Inferior parietal cortex (tissue), 1 donor: ENCODE data around the gene TAC3.
"Not testable (repeated sequence)": the region's sequence is repeated elsewhere in the genome, so short reads cannot be mapped to it uniquely, and the experiment has no call there.

Experiments
- DNase-seq: peaks from one replicate; pipeline ENCODE4 v3.0.0-alpha.2; 2016; ENCODE audit errors: extremely low spot score

TAC3 gene

GRCh38 chr12:57016348-57016747 lies at the start of gene TAC3:
TAC3 (minus strand) TSS chr12:57016529; CDS start chr12:57015797, 732 bp downstream.
- DNase-seq: no peak

- DNase-seq: no peak
Observed at GRCh38 chr12:57063991-57064685, 47.8 kb upstream of the TAC3 start.

- DNase-seq: no peak
Observed at GRCh38 chr12:57058454-57058853, 42.1 kb upstream of the TAC3 start.

- DNase-seq: no peak
Observed at GRCh38 chr12:57057067-57057751, 40.9 kb upstream of the TAC3 start.

GRCh38 chr12:57055824-57056223 lies 39.5 kb upstream of the TAC3 start:
- no peak for DNase-seq

- DNase-seq: not testable (repeated sequence)
Observed at GRCh38 chr12:57053901-57054300, 37.6 kb upstream of the TAC3 start.

GRCh38 chr12:57053146-57053545 lies 36.8 kb upstream of the TAC3 start:
- not testable (repeated sequence) for DNase-seq

GRCh38 chr12:57051011-57051410 lies 34.7 kb upstream of the TAC3 start:
- DNase-seq: no peak

GRCh38 chr12:57049890-57050289 lies 33.6 kb upstream of the TAC3 start, which contains the start of gene MYO1A:
MYO1A (minus strand) TSS chr12:57050129; CDS start chr12:57048323, 1,806 bp downstream.
- DNase-seq: no peak

- no peak for DNase-seq
Observed at GRCh38 chr12:57049119-57049446, 32.8 kb upstream of the TAC3 start.

GRCh38 chr12:57048423-57049118 lies 32.2 kb upstream of the TAC3 start:
- DNase-seq: no peak

- no peak for DNase-seq
Observed at GRCh38 chr12:57047981-57048380, 31.7 kb upstream of the TAC3 start.

GRCh38 chr12:57046947-57047890 lies 30.9 kb upstream of the TAC3 start:
- no peak for DNase-seq

GRCh38 chr12:57046086-57046791 lies 29.9 kb upstream of the TAC3 start:
- no peak for DNase-seq

- no peak for DNase-seq
Observed at GRCh38 chr12:57044889-57045288, 28.6 kb upstream of the TAC3 start.

- DNase-seq: no peak
Observed at GRCh38 chr12:57044468-57044867, 28.1 kb upstream of the TAC3 start.

- DNase-seq: no peak
Observed at GRCh38 chr12:57042695-57043094, 26.4 kb upstream of the TAC3 start.

GRCh38 chr12:57040750-57041149 lies 24.4 kb upstream of the TAC3 start:
- DNase-seq: no peak

- no peak for DNase-seq
Observed at GRCh38 chr12:57040211-57040610, 23.9 kb upstream of the TAC3 start.

- DNase-seq: no peak
Observed at GRCh38 chr12:57039016-57039798, 22.9 kb upstream of the TAC3 start.
